ENCODE measurements around the gene ALPL.

DNA sequence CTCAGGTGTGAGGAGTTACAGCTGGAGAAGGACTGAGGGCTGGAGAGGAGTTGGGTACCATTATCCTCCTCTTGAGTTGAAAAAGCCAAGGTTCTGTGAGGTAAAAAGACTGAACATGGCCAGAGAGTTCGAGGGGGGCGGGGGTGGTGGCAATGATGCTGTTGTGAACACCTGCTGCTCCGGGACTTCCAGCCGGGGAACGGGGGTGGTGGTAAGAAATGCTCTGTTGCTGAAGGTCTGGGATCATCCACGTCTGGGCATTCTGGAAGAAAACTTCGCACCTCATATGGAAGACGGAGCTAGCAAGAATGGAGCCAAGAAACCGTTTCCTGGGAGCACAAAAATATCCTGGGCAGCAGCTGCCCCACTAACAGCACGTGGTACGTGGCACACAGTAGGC lies 20.1 kb upstream of the ALPL start:
- TF ChIP-seq CTCF (IDR thresholded peaks at IDR 0.05; ENCODE audit: low read depth, low read length, missing input control), result no peak
- TF ChIP-seq RAD21 (IDR thresholded peaks at IDR 0.05), result no peak
- TF ChIP-seq YY1 (IDR thresholded peaks at IDR 0.05), result no peak
- TF ChIP-seq, protein P1, sequence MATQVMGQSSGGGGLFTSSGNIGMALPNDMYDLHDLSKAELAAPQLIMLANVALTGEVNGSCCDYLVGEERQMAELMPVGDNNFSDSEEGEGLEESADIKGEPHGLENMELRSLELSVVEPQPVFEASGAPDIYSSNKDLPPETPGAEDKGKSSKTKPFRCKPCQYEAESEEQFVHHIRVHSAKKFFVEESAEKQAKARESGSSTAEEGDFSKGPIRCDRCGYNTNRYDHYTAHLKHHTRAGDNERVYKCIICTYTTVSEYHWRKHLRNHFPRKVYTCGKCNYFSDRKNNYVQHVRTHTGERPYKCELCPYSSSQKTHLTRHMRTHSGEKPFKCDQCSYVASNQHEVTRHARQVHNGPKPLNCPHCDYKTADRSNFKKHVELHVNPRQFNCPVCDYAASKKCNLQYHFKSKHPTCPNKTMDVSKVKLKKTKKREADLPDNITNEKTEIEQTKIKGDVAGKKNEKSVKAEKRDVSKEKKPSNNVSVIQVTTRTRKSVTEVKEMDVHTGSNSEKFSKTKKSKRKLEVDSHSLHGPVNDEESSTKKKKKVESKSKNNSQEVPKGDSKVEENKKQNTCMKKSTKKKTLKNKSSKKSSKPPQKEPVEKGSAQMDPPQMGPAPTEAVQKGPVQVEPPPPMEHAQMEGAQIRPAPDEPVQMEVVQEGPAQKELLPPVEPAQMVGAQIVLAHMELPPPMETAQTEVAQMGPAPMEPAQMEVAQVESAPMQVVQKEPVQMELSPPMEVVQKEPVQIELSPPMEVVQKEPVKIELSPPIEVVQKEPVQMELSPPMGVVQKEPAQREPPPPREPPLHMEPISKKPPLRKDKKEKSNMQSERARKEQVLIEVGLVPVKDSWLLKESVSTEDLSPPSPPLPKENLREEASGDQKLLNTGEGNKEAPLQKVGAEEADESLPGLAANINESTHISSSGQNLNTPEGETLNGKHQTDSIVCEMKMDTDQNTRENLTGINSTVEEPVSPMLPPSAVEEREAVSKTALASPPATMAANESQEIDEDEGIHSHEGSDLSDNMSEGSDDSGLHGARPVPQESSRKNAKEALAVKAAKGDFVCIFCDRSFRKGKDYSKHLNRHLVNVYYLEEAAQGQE (IDR thresholded peaks at IDR 0.05), result no peak
- no peak for TF ChIP-seq SP1 (IDR thresholded peaks at IDR 0.05)
- TF ChIP-seq JUND (IDR thresholded peaks at IDR 0.05), result no peak

Measured in liver (tissue), 3 donors.